ENCODE results near the gene KIF5C.

GRCh38 chr2:149021271-149021719, 146.3 kb downstream of the KIF5C start:
- TF ChIP-seq BACH2 (CRISPR knock-in tag; IDR thresholded peaks at IDR 0.05; ENCODE audit: borderline replicate concordance): no peak
- no peak for TF ChIP-seq PATZ1 (CRISPR knock-in tag; IDR thresholded peaks at IDR 0.05; ENCODE audit: borderline replicate concordance)
- no peak for TF ChIP-seq POU6F1 (CRISPR knock-in tag; IDR thresholded peaks at IDR 0.05; ENCODE audit: borderline replicate concordance, low read depth)
- no peak for TF ChIP-seq TOX (CRISPR knock-in tag; IDR thresholded peaks at IDR 0.05; ENCODE audit: borderline replicate concordance)
- TF ChIP-seq RARB (CRISPR knock-in tag; IDR thresholded peaks at IDR 0.05): no peak
- TF ChIP-seq SNAI2 (CRISPR knock-in tag; IDR thresholded peaks at IDR 0.05): no peak
- TF ChIP-seq GLIS3 (CRISPR knock-in tag; IDR thresholded peaks at IDR 0.05): no peak
- TF ChIP-seq ZC3H10 (CRISPR knock-in tag; IDR thresholded peaks at IDR 0.05): no peak
- no peak for TF ChIP-seq CREB5 (CRISPR knock-in tag; IDR thresholded peaks at IDR 0.05; ENCODE audit: low read depth)
- TF ChIP-seq OSR1 (CRISPR knock-in tag; IDR thresholded peaks at IDR 0.05): no peak
- TF ChIP-seq ISL1 (CRISPR knock-in tag; IDR thresholded peaks at IDR 0.05): no peak

All from SK-N-SH treated with all-trans-retinoic acid at 6 μM for 48 hours (cell line).